HepG2 (cell line): ENCODE measurements around the gene TIAM2. TPM values are rescaled to one million over a fixed set of nuclear protein-coding genes. Genes with fewer than 3 reads are reported as not detected.
A peak's percentile ranks its signal among the peaks of the same experiment; 100 is the strongest.

ENCODE experiments used
- FOXA1 ChIP-seq, 2 experiments: fragments of 450-650 bp in 1 of 2; sonication (generic) in 1 of 2; formaldehyde crosslinking in 1 of 2; IDR thresholded peaks; 2 replicates each; pipeline versions ENCODE4 v1.4.0 to v1.6.1; 2016 to 2020; ENCODE audit warnings: missing genetic modification reagents in 1 of 2
- KAT8 ChIP-seq: IDR thresholded peaks from 2 replicates; pipeline ENCODE4 v1.6.1; 2016; ENCODE audit warnings: missing genetic modification reagents, missing compliant biosample characterization
- KDM2A ChIP-seq: sonication (generic); formaldehyde crosslinking; IDR thresholded peaks from 2 replicates; pipeline ENCODE4 v1.4.0; 2020; ENCODE audit warnings: low read depth, missing genetic modification reagents, borderline replicate concordance
- KDM5B ChIP-seq: sonication (generic); formaldehyde crosslinking; IDR thresholded peaks from 2 replicates; pipeline ENCODE4 v1.4.0; 2020; ENCODE audit warnings: missing genetic modification reagents, mild to moderate bottlenecking, borderline replicate concordance
- KDM6A ChIP-seq: IDR thresholded peaks from 2 replicates; pipeline ENCODE4 v1.6.1; 2016; ENCODE audit warnings: low read depth
- NCOA5 ChIP-seq: sonication (generic); formaldehyde crosslinking; IDR thresholded peaks from 2 replicates; pipeline ENCODE4 v1.4.0; 2020; ENCODE audit warnings: missing genetic modification reagents
- PCBP1 ChIP-seq: fragments of 200-400 bp; formaldehyde crosslinking; IDR thresholded peaks from 2 replicates; pipeline ENCODE4 v1.6.1; 2017; ENCODE audit warnings: mild to moderate bottlenecking, low read depth, low read length, borderline replicate concordance
- RXRB ChIP-seq: IDR thresholded peaks from 2 replicates; pipeline ENCODE4 v1.6.1; 2016; ENCODE audit warnings: borderline replicate concordance, missing genetic modification reagents, missing compliant biosample characterization
- SKI ChIP-seq: fragments of 450-650 bp; IDR thresholded peaks from one replicate; pipeline ENCODE4 v1.6.1; 2018; ENCODE audit warnings: mild to moderate bottlenecking; ENCODE audit not compliant: partially characterized antibody
- TAF1 ChIP-seq: sonication (generic); formaldehyde crosslinking; IDR thresholded peaks from 2 replicates; pipeline ENCODE4 v1.4.0; 2020; ENCODE audit warnings: missing genetic modification reagents
- ZBTB7B ChIP-seq: sonication (generic); formaldehyde crosslinking; IDR thresholded peaks from 2 replicates; pipeline ENCODE4 v1.4.0; 2020; ENCODE audit warnings: missing genetic modification reagents
- ZFP36 ChIP-seq: fragments of 150-350 bp; IDR thresholded peaks from 2 replicates; pipeline ENCODE4 v1.6.1; 2018; ENCODE audit warnings: borderline replicate concordance, low read length, low read depth; ENCODE audit not compliant: partially characterized antibody
- ZNF775 ChIP-seq: sonication (generic); formaldehyde crosslinking; IDR thresholded peaks from 2 replicates; pipeline ENCODE4 v1.4.0; 2020; ENCODE audit warnings: missing genetic modification reagents, mild to moderate bottlenecking, moderate library complexity, borderline replicate concordance
- polyA plus RNA-seq, 8 experiments: library from polyadenylated mRNA; depleted of rRNA in 3 of 8; stranded (reverse) in 7 of 8; unstranded in 1 of 8; fragments of >200 nt; fragmentation: Illumina TruSeq in 4 of 8; extraction: Trizol in 4 of 8; gene quantifications; 2 replicates each; pipeline versions ENCODE4 v1.2.1 to v1.2.3, GENCODE V29; 2011 to 2016; ENCODE audit warnings: low read depth in 4 of 8, missing spikeins in 1 of 8, mixed read lengths in 1 of 8; ENCODE audit not compliant: insufficient read depth in 1 of 8
- total RNA-seq, 5 experiments: library from RNA; depleted of rRNA; stranded (reverse); fragments of >200 nt; fragmentation: Illumina TruSeq; extraction: Trizol; gene quantifications; 2 replicates each; pipeline ENCODE4 v1.2.3, GENCODE V29; 2016; ENCODE audit warnings: low read depth in 1 of 5
- TF ChIP-seq, protein P1 (sequence below): sonication (generic); formaldehyde crosslinking; IDR thresholded peaks from 2 replicates; pipeline ENCODE4 v1.8.0; 2022; ENCODE audit warnings: missing genetic modification reagents, low read depth, mild to moderate bottlenecking, borderline replicate concordance
- TF ChIP-seq, protein P2 (sequence below): sonication (generic); formaldehyde crosslinking; IDR thresholded peaks from 2 replicates; pipeline ENCODE4 v1.5.1; 2020; ENCODE audit warnings: mild to moderate bottlenecking, missing genetic modification reagents, moderate library complexity
- TF ChIP-seq, protein P3 (sequence below): sonication (generic); formaldehyde crosslinking; IDR thresholded peaks from 2 replicates; pipeline ENCODE4 v1.4.0; 2020; ENCODE audit warnings: missing genetic modification reagents

TIAM2 gene
- total and polyA plus RNA-seq, 2 of the 13 experiments (the other 11 are each of a cell fraction or from before 2014, with no cell fraction given), result 4.1 to 4.5 TPM

DNA sequence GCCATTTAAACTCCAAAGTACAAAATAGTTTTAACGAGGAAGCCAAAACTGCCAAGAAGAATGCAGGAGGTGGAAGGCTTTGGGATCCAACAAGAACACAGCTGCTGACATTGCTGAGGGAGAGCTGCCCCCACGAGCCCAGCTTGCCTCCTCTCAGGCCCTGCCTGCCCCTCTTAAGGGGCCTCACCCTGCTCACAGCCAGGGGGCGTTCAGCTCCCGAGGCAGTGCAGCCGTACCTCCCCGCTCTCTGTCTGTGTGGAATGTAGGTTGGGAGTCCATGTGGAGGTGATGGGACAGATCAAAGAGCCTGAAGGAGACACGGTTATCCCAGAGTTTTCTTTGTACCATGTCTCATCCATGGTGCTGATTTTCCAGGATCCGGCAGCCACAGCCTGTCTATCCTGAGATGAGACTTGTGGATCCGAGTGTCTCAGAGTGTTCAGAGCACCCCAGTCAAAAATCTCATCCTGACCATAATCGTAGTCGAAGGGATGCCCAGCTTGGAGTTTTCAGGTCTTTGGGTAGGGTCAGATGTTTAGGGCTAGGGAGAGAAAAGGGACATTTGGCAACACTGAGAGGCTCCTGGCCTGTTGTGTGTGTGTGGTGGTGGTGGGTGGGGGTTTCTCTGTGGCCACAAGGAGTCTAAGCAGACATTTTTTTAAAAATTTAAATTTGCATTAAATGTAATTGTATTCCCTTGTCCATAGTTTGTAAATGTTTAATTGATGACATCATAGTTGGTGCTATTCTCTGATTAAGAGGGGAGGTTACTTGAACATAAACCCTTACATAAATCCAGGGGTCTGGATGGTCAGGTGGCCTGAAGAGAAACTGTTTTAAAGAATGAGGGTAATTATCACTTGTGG lies 157.3 kb downstream of the TIAM2 start (continued):
- TF ChIP-seq ZNF775 (CRISPR knock-in tag), result no peak
- no peak for TF ChIP-seq KDM6A (CRISPR knock-in tag)
- TF ChIP-seq, protein P1, sequence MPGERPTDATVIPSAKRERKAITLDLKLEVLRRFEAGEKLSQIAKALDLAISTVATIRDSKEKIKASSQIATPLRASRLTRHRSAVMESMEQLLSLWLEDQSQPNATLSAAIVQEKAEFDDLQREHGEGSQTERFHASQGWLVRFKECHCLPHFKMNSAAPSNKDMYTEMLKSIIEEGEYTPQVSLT, result no peak
- peak; percentile 80; the same call in 1 of the 2 replicates for TF ChIP-seq ZBTB7B
- TF ChIP-seq KDM5B (CRISPR knock-in tag), result no peak; the same call in 1 of the 2 replicates
- no peak for TF ChIP-seq NCOA5 (CRISPR knock-in tag)
- peak; percentile 27 for TF ChIP-seq ZFP36
- no peak for TF ChIP-seq PCBP1
- TF ChIP-seq KDM2A (CRISPR knock-in tag), result peak; percentile 74
- TF ChIP-seq RXRB (CRISPR knock-in tag), result no peak
- no peak for TF ChIP-seq SKI
- no peak for TF ChIP-seq KAT8
- TF ChIP-seq, protein P2, sequence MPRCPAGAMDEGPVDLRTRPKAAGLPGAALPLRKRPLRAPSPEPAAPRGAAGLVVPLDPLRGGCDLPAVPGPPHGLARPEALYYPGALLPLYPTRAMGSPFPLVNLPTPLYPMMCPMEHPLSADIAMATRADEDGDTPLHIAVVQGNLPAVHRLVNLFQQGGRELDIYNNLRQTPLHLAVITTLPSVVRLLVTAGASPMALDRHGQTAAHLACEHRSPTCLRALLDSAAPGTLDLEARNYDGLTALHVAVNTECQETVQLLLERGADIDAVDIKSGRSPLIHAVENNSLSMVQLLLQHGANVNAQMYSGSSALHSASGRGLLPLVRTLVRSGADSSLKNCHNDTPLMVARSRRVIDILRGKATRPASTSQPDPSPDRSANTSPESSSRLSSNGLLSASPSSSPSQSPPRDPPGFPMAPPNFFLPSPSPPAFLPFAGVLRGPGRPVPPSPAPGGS (CRISPR knock-in tag), result no peak
- no peak for TF ChIP-seq FOXA1 (IDR thresholded peaks at IDR 0.05)
- no peak for TF ChIP-seq FOXA1 (CRISPR knock-in tag; IDR thresholded peaks at IDR 0.05)
- TF ChIP-seq, protein P3, sequence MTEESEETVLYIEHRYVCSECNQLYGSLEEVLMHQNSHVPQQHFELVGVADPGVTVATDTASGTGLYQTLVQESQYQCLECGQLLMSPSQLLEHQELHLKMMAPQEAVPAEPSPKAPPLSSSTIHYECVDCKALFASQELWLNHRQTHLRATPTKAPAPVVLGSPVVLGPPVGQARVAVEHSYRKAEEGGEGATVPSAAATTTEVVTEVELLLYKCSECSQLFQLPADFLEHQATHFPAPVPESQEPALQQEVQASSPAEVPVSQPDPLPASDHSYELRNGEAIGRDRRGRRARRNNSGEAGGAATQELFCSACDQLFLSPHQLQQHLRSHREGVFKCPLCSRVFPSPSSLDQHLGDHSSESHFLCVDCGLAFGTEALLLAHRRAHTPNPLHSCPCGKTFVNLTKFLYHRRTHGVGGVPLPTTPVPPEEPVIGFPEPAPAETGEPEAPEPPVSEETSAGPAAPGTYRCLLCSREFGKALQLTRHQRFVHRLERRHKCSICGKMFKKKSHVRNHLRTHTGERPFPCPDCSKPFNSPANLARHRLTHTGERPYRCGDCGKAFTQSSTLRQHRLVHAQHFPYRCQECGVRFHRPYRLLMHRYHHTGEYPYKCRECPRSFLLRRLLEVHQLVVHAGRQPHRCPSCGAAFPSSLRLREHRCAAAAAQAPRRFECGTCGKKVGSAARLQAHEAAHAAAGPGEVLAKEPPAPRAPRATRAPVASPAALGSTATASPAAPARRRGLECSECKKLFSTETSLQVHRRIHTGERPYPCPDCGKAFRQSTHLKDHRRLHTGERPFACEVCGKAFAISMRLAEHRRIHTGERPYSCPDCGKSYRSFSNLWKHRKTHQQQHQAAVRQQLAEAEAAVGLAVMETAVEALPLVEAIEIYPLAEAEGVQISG (CRISPR knock-in tag), result no peak
- no peak for TF ChIP-seq TAF1 (CRISPR knock-in tag)
